GM18907 (cell line): Measurements from ENCODE around the gene MAPT.
"Not testable (repeated sequence)": the region's sequence is repeated elsewhere in the genome, so short reads cannot be mapped to it uniquely, and the experiment has no call there.

Source experiments
- ATAC-seq: cut with Tn5 transposase; IDR thresholded peaks from one replicate; pipeline ENCODE4 v1.9.1; 2021; ENCODE audit warnings: mild to moderate bottlenecking, moderate library complexity; ENCODE audit not compliant: unreplicated experiment

MAPT gene

GRCh38 chr17:45923511-45924268, 29.3 kb downstream of the MAPT start:
- ATAC-seq = no peak

- no peak for ATAC-seq
Observed at GRCh38 chr17:45924332-45924820, 30.0 kb downstream of the MAPT start.

- ATAC-seq = no peak
Observed at GRCh38 chr17:45925311-45925710, 31.0 kb downstream of the MAPT start.

GRCh38 chr17:45927247-45927646, 32.9 kb downstream of the MAPT start:
- ATAC-seq = no peak

GRCh38 chr17:45929344-45929743, 35.0 kb downstream of the MAPT start:
- ATAC-seq = no peak

GRCh38 chr17:45930420-45930951, 36.1 kb downstream of the MAPT start:
- no peak for ATAC-seq

GRCh38 chr17:45931677-45932076, 37.3 kb downstream of the MAPT start:
- no peak for ATAC-seq

GRCh38 chr17:45934044-45934979, 40.0 kb downstream of the MAPT start:
- ATAC-seq = no peak

- ATAC-seq = no peak
Observed at GRCh38 chr17:45935197-45935709, 40.9 kb downstream of the MAPT start.

- ATAC-seq = no peak
Observed at GRCh38 chr17:45935710-45936509, 41.6 kb downstream of the MAPT start.

GRCh38 chr17:45936610-45937009, 42.3 kb downstream of the MAPT start:
- no peak for ATAC-seq

GRCh38 chr17:45937186-45937585, 42.8 kb downstream of the MAPT start:
- ATAC-seq = not testable (repeated sequence)

GRCh38 chr17:45939395-45939794, 45.0 kb downstream of the MAPT start:
- ATAC-seq = no peak

- ATAC-seq = no peak
Observed at GRCh38 chr17:45940293-45940692, 45.9 kb downstream of the MAPT start.

GRCh38 chr17:45940826-45941225, 46.5 kb downstream of the MAPT start:
- ATAC-seq = no peak

GRCh38 chr17:45941395-45941794, 47.0 kb downstream of the MAPT start:
- no peak for ATAC-seq

GRCh38 chr17:45942284-45942683, 47.9 kb downstream of the MAPT start:
- no peak for ATAC-seq

- no peak for ATAC-seq
Observed at GRCh38 chr17:45946841-45947256, 52.5 kb downstream of the MAPT start.

GRCh38 chr17:45948498-45948880, 54.1 kb downstream of the MAPT start:
- ATAC-seq = no peak

- ATAC-seq = no peak
Observed at GRCh38 chr17:45948881-45949624, 54.7 kb downstream of the MAPT start.
